WTC11 (cell line): Measurements from ENCODE around the gene IL36G.
A peak's percentile ranks its signal among the peaks of the same experiment; 100 is the strongest.

ENCODE experiments used
- FOXJ3 ChIP-seq: sonication (generic); formaldehyde crosslinking; IDR thresholded peaks from 2 replicates; pipeline ENCODE4 v1.9.0; 2021; ENCODE audit warnings: missing genetic modification reagents, mild to moderate bottlenecking, borderline replicate concordance
- FOXK1 ChIP-seq: sonication (generic); formaldehyde crosslinking; IDR thresholded peaks from 2 replicates; pipeline ENCODE4 v1.8.0; 2022; ENCODE audit warnings: mild to moderate bottlenecking, moderate library complexity, missing genetic modification reagents
- GABPB1 ChIP-seq: sonication (generic); formaldehyde crosslinking; IDR thresholded peaks from 2 replicates; pipeline ENCODE4 v1.8.1; 2023; ENCODE audit warnings: mild to moderate bottlenecking, missing genetic modification reagents
- TF ChIP-seq, protein P1 (sequence below): fragments of 200-600 bp; IDR thresholded peaks from 2 replicates; pipeline ENCODE4 v1.8.0; 2022; ENCODE audit warnings: antibody characterized with exemption
- TF ChIP-seq, protein P2 (sequence below): sonication (generic); formaldehyde crosslinking; IDR thresholded peaks from 2 replicates; pipeline ENCODE4 v1.8.0; 2022; ENCODE audit warnings: mild to moderate bottlenecking, missing genetic modification reagents
- TF ChIP-seq, protein P3 (sequence below): fragments of 250-450 bp; sonication (Bioruptor Pico); IDR thresholded peaks from 2 replicates; pipeline ENCODE4 v2.1.2; 2022; ENCODE audit warnings: mild to moderate bottlenecking, moderate library complexity

DNA sequence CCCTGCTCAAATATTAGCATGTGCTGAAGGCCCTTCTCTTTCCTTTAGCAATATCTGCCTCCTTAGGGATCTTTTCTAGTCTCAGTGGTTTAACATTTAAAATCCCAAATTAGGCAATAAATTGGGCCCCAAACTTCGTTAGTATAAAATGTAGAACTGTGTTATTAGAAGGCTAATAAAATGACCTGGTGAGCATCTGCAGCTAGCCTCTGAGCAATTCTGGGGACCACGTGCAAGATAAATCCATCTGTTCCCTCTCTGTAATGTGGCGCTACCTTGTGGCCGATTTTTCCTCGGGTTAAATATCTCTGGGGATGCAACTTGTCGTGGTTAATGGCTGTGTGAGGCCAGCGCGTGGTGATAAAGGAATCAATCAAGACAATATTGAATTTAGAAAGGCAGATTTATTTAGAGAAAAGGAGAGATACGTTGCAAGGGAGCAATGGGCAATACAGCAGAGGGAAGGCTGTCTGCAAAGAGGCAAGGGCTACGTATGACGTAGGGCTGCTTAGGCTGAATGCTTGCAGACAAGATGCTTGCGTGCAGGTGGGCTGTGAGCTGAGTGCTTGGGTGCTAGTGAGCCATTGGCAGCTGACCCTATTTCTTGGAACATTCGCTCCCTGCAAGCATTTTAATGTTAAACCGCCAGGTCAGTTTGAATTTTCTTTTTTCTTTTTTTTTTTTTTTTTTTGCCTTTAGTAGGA, 18.5 kb upstream of the IL36G start:
- TF ChIP-seq, protein P1, sequence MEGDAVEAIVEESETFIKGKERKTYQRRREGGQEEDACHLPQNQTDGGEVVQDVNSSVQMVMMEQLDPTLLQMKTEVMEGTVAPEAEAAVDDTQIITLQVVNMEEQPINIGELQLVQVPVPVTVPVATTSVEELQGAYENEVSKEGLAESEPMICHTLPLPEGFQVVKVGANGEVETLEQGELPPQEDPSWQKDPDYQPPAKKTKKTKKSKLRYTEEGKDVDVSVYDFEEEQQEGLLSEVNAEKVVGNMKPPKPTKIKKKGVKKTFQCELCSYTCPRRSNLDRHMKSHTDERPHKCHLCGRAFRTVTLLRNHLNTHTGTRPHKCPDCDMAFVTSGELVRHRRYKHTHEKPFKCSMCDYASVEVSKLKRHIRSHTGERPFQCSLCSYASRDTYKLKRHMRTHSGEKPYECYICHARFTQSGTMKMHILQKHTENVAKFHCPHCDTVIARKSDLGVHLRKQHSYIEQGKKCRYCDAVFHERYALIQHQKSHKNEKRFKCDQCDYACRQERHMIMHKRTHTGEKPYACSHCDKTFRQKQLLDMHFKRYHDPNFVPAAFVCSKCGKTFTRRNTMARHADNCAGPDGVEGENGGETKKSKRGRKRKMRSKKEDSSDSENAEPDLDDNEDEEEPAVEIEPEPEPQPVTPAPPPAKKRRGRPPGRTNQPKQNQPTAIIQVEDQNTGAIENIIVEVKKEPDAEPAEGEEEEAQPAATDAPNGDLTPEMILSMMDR: 0 out of 2 replicates have a peak, but pooled peaks have one; percentile 28
- TF ChIP-seq, protein P2, sequence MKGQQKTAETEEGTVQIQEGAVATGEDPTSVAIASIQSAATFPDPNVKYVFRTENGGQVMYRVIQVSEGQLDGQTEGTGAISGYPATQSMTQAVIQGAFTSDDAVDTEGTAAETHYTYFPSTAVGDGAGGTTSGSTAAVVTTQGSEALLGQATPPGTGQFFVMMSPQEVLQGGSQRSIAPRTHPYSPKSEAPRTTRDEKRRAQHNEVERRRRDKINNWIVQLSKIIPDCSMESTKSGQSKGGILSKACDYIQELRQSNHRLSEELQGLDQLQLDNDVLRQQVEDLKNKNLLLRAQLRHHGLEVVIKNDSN (CRISPR knock-in tag): no peak
- TF ChIP-seq GABPB1 (CRISPR knock-in tag) (no peak), FOXK1 (CRISPR knock-in tag) (no peak), FOXJ3 (no peak)
- TF ChIP-seq, protein P3, sequence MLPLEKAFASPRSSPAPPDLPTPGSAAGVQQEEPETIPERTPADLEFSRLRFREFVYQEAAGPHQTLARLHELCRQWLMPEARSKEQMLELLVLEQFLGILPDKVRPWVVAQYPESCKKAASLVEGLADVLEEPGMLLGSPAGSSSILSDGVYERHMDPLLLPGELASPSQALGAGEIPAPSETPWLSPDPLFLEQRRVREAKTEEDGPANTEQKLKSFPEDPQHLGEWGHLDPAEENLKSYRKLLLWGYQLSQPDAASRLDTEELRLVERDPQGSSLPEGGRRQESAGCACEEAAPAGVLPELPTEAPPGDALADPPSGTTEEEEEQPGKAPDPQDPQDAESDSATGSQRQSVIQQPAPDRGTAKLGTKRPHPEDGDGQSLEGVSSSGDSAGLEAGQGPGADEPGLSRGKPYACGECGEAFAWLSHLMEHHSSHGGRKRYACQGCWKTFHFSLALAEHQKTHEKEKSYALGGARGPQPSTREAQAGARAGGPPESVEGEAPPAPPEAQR (CRISPR knock-in tag): no peak
